Endodermal cell (in vitro differentiated cells): ENCODE data around the gene GAST. TPM values are rescaled to one million over a fixed set of nuclear protein-coding genes. Genes with fewer than 3 reads are reported as not detected.

Experiments used
- DNase-seq: peaks from one replicate; pipeline ENCODE4 v3.0.0-alpha.2; 2017
- H3K27ac ChIP-seq: 2 replicates; pipeline ENCODE4 v1.5.1; 2013; ENCODE audit warnings: mild to moderate bottlenecking, low read depth, low read length, moderate library complexity
- H3K27me3 ChIP-seq: 2 replicates; pipeline ENCODE4 v1.6.1; 2013; ENCODE audit warnings: mild to moderate bottlenecking, low read length, moderate library complexity; ENCODE audit not compliant: insufficient read depth, control insufficient read depth, poor library complexity, severe bottlenecking
- H3K36me3 ChIP-seq: 2 replicates; pipeline ENCODE4 v1.7.0; 2013; ENCODE audit warnings: mild to moderate bottlenecking, low read length, moderate library complexity; ENCODE audit not compliant: control insufficient read depth, insufficient read depth
- H3K4me1 ChIP-seq: one replicate; pipeline ENCODE4 v1.7.0; 2013; ENCODE audit warnings: low read length; ENCODE audit not compliant: control insufficient read depth, insufficient read depth
- H3K4me3 ChIP-seq: 2 replicates; pipeline ENCODE4 v1.5.1; 2013; ENCODE audit warnings: mild to moderate bottlenecking, low read length, moderate library complexity
- H3K9ac ChIP-seq: 2 replicates; pipeline ENCODE4 v1.6.1; 2013; ENCODE audit warnings: mild to moderate bottlenecking, low read length, moderate library complexity; ENCODE audit not compliant: poor library complexity, severe bottlenecking; ENCODE audit errors: extremely low read depth
- H3K9me3 ChIP-seq: 2 replicates; pipeline ENCODE4 v1.6.1; 2013; ENCODE audit warnings: mild to moderate bottlenecking, low read length, moderate library complexity; ENCODE audit not compliant: control insufficient read depth
- H3K27ac Mint-ChIP-seq: 2 replicates; pipeline ENCODE4 v1.8.0; 2020; ENCODE audit warnings: mixed read lengths
- H3K27me3 Mint-ChIP-seq: 2 replicates; pipeline ENCODE4 v1.8.0; 2021; ENCODE audit warnings: mild to moderate bottlenecking, mixed read lengths; ENCODE audit not compliant: insufficient read depth
- H3K36me3 Mint-ChIP-seq: 2 replicates; pipeline ENCODE4 v1.8.0; 2020; ENCODE audit warnings: low read depth, mixed read lengths
- H3K4me1 Mint-ChIP-seq: 2 replicates; pipeline ENCODE4 v1.8.0; 2020; ENCODE audit warnings: mixed read lengths
- H3K4me3 Mint-ChIP-seq: 2 replicates; pipeline ENCODE4 v1.8.0; 2020; ENCODE audit warnings: mild to moderate bottlenecking, moderate library complexity, mixed read lengths
- H3K9me3 Mint-ChIP-seq: 2 replicates; pipeline ENCODE4 v1.8.0; 2020; ENCODE audit warnings: mild to moderate bottlenecking, mixed read lengths
- CTCF ChIP-seq: fragments of 200-600 bp; sonication (generic); conservative IDR thresholded peaks from 2 replicates; pipeline ENCODE4 v1.5.0; 2021; ENCODE audit warnings: antibody characterized with exemption, mild to moderate bottlenecking
- WGBS, 2 experiments: methylation state at CpG; one replicate each; pipeline versions ENCODE4 v1.1.5 to v1.1.7; 2013; ENCODE audit warnings: missing lambda C conversion rate in 2 of 2, mixed read lengths in 1 of 2; ENCODE audit not compliant: insufficient coverage in 1 of 2, insufficient read length in 1 of 2; 5-methylcytosine and 5-hydroxymethylcytosine counted together
- total RNA-seq, 2 donors: library from RNA; stranded (reverse); fragmentation: NEBNext Ultra II Directional in 1 of 2; extraction: Animal tissue kit (Norgen Biotek cat#: 25700) in 1 of 2; gene quantifications; 2 replicates in 1 of 2; 3 replicates in 1 of 2; pipeline ENCODE4 v1.2.1, GENCODE V29; 2021

The GAST gene
- total RNA-seq, 2 donors from 2014 or later: not detected

- WGBS, 2 experiments: 81 to 96% methylated on average over 7 to 11 of the region's 12 CpGs
- no peak for DNase-seq
- Mint-ChIP-seq H3K4me3 (no peak overlapping the region), H3K27ac (no peak overlapping the region), H3K27me3 (peaks cover 3% of the 10 kb centered on the region), H3K36me3 (no peaks in the 10 kb centered on the region), H3K4me1 (no peaks in the 10 kb centered on the region), H3K9me3 (no peaks in the 10 kb centered on the region)
- H3K27me3 ChIP-seq: no peaks in the 10 kb centered on the region
- H3K4me1 ChIP-seq: no peaks in the 10 kb centered on the region
- no peaks in the 10 kb centered on the region for H3K9me3 ChIP-seq
- H3K36me3 ChIP-seq: no peaks in the 10 kb centered on the region
- no peak overlapping the region for H3K27ac ChIP-seq
- no peak overlapping the region for H3K4me3 ChIP-seq
- H3K9ac ChIP-seq: no peak overlapping the region
- no peak for TF ChIP-seq CTCF
Measured at GRCh38 chr17:41723801-41724475, 11.8 kb downstream of the GAST start.

GRCh38 chr17:41724476-41725050 lies 12.4 kb downstream of the GAST start:
- no peaks in the 10 kb centered on the region for H3K36me3 ChIP-seq
- no peak for TF ChIP-seq CTCF
- no peak for DNase-seq
- Mint-ChIP-seq H3K36me3 (no peaks in the 10 kb centered on the region), H3K27ac (no peak overlapping the region), H3K4me1 (no peaks in the 10 kb centered on the region), H3K4me3 (no peak overlapping the region), H3K27me3 (peaks cover 3% of the 10 kb centered on the region), H3K9me3 (no peaks in the 10 kb centered on the region)
- WGBS, 2 experiments: 87 to 88% methylated on average over 10 to 16 of the region's 17 CpGs
- no peak overlapping the region for H3K27ac ChIP-seq
- H3K9me3 ChIP-seq: no peaks in the 10 kb centered on the region
- no peaks in the 10 kb centered on the region for H3K4me1 ChIP-seq
- H3K9ac ChIP-seq: no peak overlapping the region
- no peaks in the 10 kb centered on the region for H3K27me3 ChIP-seq
- no peak overlapping the region for H3K4me3 ChIP-seq

GRCh38 chr17:41725134-41725533 lies 13.0 kb downstream of the GAST start:
- Histone ChIP-seq H3K27ac (no peak overlapping the region), H3K4me1 (no peaks in the 10 kb centered on the region), H3K9ac (no peak overlapping the region), H3K9me3 (no peaks in the 10 kb centered on the region), H3K27me3 (no peaks in the 10 kb centered on the region), H3K4me3 (no peak overlapping the region), H3K36me3 (no peaks in the 10 kb centered on the region)
- Mint-ChIP-seq H3K9me3 (no peaks in the 10 kb centered on the region), H3K27me3 (peaks cover 4% of the 10 kb centered on the region), H3K4me1 (no peaks in the 10 kb centered on the region), H3K27ac (no peak overlapping the region), H3K36me3 (no peaks in the 10 kb centered on the region), H3K4me3 (no peak overlapping the region)
- 71% methylated on average over 5 of the region's 5 CpGs; no CpG with 5 or more reads in 1 of the 2 experiments for WGBS, 2 experiments
- no peak for DNase-seq
- TF ChIP-seq CTCF: peak; percentile 29
